ENCODE measurements around the gene DUSP15.

DNA sequence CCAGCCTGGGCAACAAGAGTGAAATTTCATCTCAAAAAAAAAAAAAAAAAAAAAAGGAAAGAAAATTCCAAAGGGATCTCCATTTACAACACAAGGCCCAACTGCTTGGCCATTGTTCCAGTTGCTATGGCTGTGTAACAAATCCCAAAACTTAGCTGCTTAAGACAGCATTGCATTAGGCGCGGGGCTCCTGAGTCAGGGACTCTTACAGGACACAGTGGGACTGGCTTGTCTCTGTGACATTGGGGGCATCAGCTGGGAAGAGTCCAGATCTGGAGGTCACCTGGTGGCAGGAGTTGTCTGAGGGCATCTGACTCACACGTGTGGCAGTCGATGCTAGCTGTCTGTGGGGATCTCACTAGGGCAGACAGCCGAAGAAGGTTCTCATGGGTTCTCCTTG is 35.7 kb upstream of the DUSP15 start:
- TF ChIP-seq, protein P1, sequence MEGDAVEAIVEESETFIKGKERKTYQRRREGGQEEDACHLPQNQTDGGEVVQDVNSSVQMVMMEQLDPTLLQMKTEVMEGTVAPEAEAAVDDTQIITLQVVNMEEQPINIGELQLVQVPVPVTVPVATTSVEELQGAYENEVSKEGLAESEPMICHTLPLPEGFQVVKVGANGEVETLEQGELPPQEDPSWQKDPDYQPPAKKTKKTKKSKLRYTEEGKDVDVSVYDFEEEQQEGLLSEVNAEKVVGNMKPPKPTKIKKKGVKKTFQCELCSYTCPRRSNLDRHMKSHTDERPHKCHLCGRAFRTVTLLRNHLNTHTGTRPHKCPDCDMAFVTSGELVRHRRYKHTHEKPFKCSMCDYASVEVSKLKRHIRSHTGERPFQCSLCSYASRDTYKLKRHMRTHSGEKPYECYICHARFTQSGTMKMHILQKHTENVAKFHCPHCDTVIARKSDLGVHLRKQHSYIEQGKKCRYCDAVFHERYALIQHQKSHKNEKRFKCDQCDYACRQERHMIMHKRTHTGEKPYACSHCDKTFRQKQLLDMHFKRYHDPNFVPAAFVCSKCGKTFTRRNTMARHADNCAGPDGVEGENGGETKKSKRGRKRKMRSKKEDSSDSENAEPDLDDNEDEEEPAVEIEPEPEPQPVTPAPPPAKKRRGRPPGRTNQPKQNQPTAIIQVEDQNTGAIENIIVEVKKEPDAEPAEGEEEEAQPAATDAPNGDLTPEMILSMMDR (IDR thresholded peaks at IDR 0.05): no peak
- TF ChIP-seq POLR2A (IDR thresholded peaks at IDR 0.05): no peak
